ENCODE results near the gene SH3TC2.

GRCh38 chr5:149002761-149003689, 59.8 kb downstream of the SH3TC2 start:
- no peak for TF ChIP-seq CTCF (IDR thresholded peaks at IDR 0.05)
- no peak for TF ChIP-seq EZH2 (IDR thresholded peaks at IDR 0.05)
- no peak for TF ChIP-seq EZH2phosphoT487 (IDR thresholded peaks at IDR 0.05)
